Measurements from ENCODE around the gene TP73.

- TF ChIP-seq SIN3A (IDR thresholded peaks at IDR 0.05; ENCODE audit: borderline replicate concordance, insufficient read depth, low read length): no peak
- TF ChIP-seq REST (IDR thresholded peaks at IDR 0.05; ENCODE audit: insufficient read depth in 1 of 2, low read depth in 2 of 2, low read length in 2 of 2): no peak
- no peak for TF ChIP-seq POLR2AphosphoS5 (IDR thresholded peaks at IDR 0.05; ENCODE audit: low read depth, low read length)
These were observed 33.2 kb upstream of the TP73 start for GRCh38 chr1:3618881-3619671.
